C4-2B (cell line): ENCODE data around the gene SMPX.

Experiments
- H3K27ac ChIP-seq: fragments of 450-650 bp; 2 replicates; pipeline ENCODE4 v1.5.1; 2017
- ZFX ChIP-seq: fragments of 450-650 bp; IDR thresholded peaks from 2 replicates; pipeline ENCODE4 v1.6.1; 2017
- TF ChIP-seq, protein P1 (sequence below): fragments of 450-650 bp; conservative IDR thresholded peaks from 2 replicates; pipeline ENCODE4 v1.5.1; 2017; ENCODE audit warnings: mild to moderate bottlenecking

Gene SMPX

GRCh38 chrX:21700967-21701366 lies 56.9 kb downstream of the SMPX start:
- TF ChIP-seq, protein P1, sequence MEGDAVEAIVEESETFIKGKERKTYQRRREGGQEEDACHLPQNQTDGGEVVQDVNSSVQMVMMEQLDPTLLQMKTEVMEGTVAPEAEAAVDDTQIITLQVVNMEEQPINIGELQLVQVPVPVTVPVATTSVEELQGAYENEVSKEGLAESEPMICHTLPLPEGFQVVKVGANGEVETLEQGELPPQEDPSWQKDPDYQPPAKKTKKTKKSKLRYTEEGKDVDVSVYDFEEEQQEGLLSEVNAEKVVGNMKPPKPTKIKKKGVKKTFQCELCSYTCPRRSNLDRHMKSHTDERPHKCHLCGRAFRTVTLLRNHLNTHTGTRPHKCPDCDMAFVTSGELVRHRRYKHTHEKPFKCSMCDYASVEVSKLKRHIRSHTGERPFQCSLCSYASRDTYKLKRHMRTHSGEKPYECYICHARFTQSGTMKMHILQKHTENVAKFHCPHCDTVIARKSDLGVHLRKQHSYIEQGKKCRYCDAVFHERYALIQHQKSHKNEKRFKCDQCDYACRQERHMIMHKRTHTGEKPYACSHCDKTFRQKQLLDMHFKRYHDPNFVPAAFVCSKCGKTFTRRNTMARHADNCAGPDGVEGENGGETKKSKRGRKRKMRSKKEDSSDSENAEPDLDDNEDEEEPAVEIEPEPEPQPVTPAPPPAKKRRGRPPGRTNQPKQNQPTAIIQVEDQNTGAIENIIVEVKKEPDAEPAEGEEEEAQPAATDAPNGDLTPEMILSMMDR: no peak
- TF ChIP-seq ZFX: no peak

GRCh38 chrX:21700275-21700674 lies 57.6 kb downstream of the SMPX start:
- no peak for TF ChIP-seq ZFX
- TF ChIP-seq, protein P1: no peak
- no peak overlapping the region for H3K27ac ChIP-seq

More at GRCh38 chrX:21700967-21701366, 56.9 kb downstream of the SMPX start:
- H3K27ac ChIP-seq: no peak overlapping the region

- H3K27ac ChIP-seq: no peak overlapping the region
- no peak for TF ChIP-seq ZFX
- TF ChIP-seq, protein P1: no peak
These were observed 58.8 kb downstream of the SMPX start for GRCh38 chrX:21699136-21699535.

GRCh38 chrX:21698272-21698671 lies 59.6 kb downstream of the SMPX start:
- H3K27ac ChIP-seq: no peak overlapping the region
- TF ChIP-seq, protein P1: no peak
- no peak for TF ChIP-seq ZFX

GRCh38 chrX:21691512-21692018 lies 66.4 kb downstream of the SMPX start:
- TF ChIP-seq, protein P1: no peak
- no peak for TF ChIP-seq ZFX
- H3K27ac ChIP-seq: no peak overlapping the region

GRCh38 chrX:21683941-21684340 lies 74.0 kb downstream of the SMPX start:
- no peak overlapping the region for H3K27ac ChIP-seq
- no peak for TF ChIP-seq ZFX
- TF ChIP-seq, protein P1: no peak

- no peak overlapping the region for H3K27ac ChIP-seq
- TF ChIP-seq, protein P1: no peak
- no peak for TF ChIP-seq ZFX
These were observed 79.8 kb downstream of the SMPX start for GRCh38 chrX:21678048-21678612.
